Measurements from ENCODE around the gene ZNF730. TPM values are rescaled to one million over a fixed set of nuclear protein-coding genes. Genes with fewer than 3 reads are reported as not detected.

ZNF730 gene
- total RNA-seq, 1 donor from 2014 or later, result 23.3 TPM

GRCh38 chr19:23183251-23183650 lies 66.4 kb downstream of the ZNF730 start:
- H3K4me3 Mint-ChIP-seq (ENCODE audit: unreplicated experiment), result no peak overlapping the region
- no peak for DNase-seq
- peaks cover 6% of the 10 kb centered on the region for H3K9me3 Mint-ChIP-seq (ENCODE audit: unreplicated experiment)
- no peaks in the 10 kb centered on the region for H3K4me1 Mint-ChIP-seq (ENCODE audit: low read depth, unreplicated experiment)
- H3K27me3 Mint-ChIP-seq (ENCODE audit: unreplicated experiment), result peaks cover 7% of the 10 kb centered on the region
- TF ChIP-seq, protein P1, sequence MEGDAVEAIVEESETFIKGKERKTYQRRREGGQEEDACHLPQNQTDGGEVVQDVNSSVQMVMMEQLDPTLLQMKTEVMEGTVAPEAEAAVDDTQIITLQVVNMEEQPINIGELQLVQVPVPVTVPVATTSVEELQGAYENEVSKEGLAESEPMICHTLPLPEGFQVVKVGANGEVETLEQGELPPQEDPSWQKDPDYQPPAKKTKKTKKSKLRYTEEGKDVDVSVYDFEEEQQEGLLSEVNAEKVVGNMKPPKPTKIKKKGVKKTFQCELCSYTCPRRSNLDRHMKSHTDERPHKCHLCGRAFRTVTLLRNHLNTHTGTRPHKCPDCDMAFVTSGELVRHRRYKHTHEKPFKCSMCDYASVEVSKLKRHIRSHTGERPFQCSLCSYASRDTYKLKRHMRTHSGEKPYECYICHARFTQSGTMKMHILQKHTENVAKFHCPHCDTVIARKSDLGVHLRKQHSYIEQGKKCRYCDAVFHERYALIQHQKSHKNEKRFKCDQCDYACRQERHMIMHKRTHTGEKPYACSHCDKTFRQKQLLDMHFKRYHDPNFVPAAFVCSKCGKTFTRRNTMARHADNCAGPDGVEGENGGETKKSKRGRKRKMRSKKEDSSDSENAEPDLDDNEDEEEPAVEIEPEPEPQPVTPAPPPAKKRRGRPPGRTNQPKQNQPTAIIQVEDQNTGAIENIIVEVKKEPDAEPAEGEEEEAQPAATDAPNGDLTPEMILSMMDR (IDR thresholded peaks at IDR 0.05; ENCODE audit: partially characterized antibody, unreplicated experiment), result no peak
- peaks cover 19% of the 10 kb centered on the region for H3K36me3 Mint-ChIP-seq (ENCODE audit: unreplicated experiment)
- H3K27ac Mint-ChIP-seq (ENCODE audit: unreplicated experiment), result no peak overlapping the region

DNA sequence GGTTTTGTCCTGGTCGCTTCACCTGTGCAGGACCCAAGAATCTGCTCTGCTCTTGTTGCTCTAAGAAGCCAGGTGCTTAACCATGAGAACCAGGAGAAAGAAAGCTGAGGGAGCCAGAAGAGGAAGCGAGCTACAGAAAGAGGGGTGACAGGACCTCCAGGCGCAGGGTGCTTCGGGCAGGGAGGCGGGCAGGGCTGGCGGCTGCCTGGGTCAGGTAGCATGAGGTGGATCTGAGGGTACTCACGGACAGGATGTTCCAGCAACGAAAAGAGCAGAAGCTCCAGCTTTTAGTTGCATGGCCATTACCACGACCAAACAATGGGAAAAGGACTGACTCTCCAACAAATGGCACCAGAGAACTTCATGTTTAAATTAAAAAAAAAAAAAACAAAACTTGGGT lies 73.5 kb downstream of the ZNF730 start:
- Mint-ChIP-seq H3K9me3 (ENCODE audit: unreplicated experiment) (peaks cover 2% of the 10 kb centered on the region), H3K4me3 (ENCODE audit: unreplicated experiment) (no peak overlapping the region), H3K4me1 (ENCODE audit: low read depth, unreplicated experiment) (no peaks in the 10 kb centered on the region), H3K36me3 (ENCODE audit: unreplicated experiment) (peaks cover 4% of the 10 kb centered on the region), H3K27me3 (ENCODE audit: unreplicated experiment) (no peaks in the 10 kb centered on the region), H3K27ac (ENCODE audit: unreplicated experiment) (no peak overlapping the region)
- TF ChIP-seq, protein P1 (IDR thresholded peaks at IDR 0.05; ENCODE audit: partially characterized antibody, unreplicated experiment), result no peak
- no peak for DNase-seq

Other genes with a start within 250 kb of the ZNF730 start
- not detected for gene ZNF728, start 113.8 kb upstream of the ZNF730 start, total RNA-seq (ENCODE audit: unreplicated experiment)
- 14.6 TPM for gene ZNF724, start 133.4 kb downstream of the ZNF730 start, total RNA-seq (ENCODE audit: unreplicated experiment)